Stimulated activated CD4-positive, alpha-beta T cell treated with anti-CD3 and anti-CD28 coated beads, Interleukin-4, amount 100 ng/mL, for 48 hours (primary cell): ENCODE results near the gene AMACR.

ENCODE experiments used
- DNase-seq, 2 donors: peaks; one replicate each; pipeline ENCODE4 v3.0.0-alpha.2; 2020; ENCODE audit warnings: low read depth in 2 of 2

AMACR gene

GRCh38 chr5:34007621-34008600, at the start of gene AMACR:
AMACR (minus strand) TSS chr5:34008050; CDS start chr5:34008019, 31 bp downstream.
- peak; percentile 79 to 81 for DNase-seq

GRCh38 chr5:34057569-34057968, 49.7 kb upstream of the AMACR start:
- no peak for DNase-seq

GRCh38 chr5:34057118-34057517, 49.3 kb upstream of the AMACR start:
- no peak for DNase-seq

GRCh38 chr5:34055667-34056066, 47.8 kb upstream of the AMACR start:
- no peak for DNase-seq

- DNase-seq: no peak
These were observed 46.5 kb upstream of the AMACR start for GRCh38 chr5:34054400-34054729.

GRCh38 chr5:34053571-34054399, 45.9 kb upstream of the AMACR start:
- DNase-seq: no peak

- no peak for DNase-seq
These were observed 45.3 kb upstream of the AMACR start for GRCh38 chr5:34053133-34053532.

- DNase-seq: no peak
These were observed 43.6 kb upstream of the AMACR start for GRCh38 chr5:34051374-34051980.

GRCh38 chr5:34047774-34048572, 40.1 kb upstream of the AMACR start:
- DNase-seq: no peak

GRCh38 chr5:34047143-34047542, 39.3 kb upstream of the AMACR start:
- no peak for DNase-seq

GRCh38 chr5:34045996-34046395, 38.1 kb upstream of the AMACR start:
- DNase-seq: no peak

GRCh38 chr5:34045023-34045422, 37.2 kb upstream of the AMACR start:
- DNase-seq: no peak

- DNase-seq: no peak
These were observed 35.4 kb upstream of the AMACR start, which contains the start of gene C1QTNF3 for GRCh38 chr5:34043099-34043876. C1QTNF3 (minus strand) TSS chr5:34043213; CDS start chr5:34043125, 88 bp downstream.

- no peak for DNase-seq
These were observed 34.5 kb upstream of the AMACR start for GRCh38 chr5:34042321-34042720.

- DNase-seq: no peak
These were observed 33.6 kb upstream of the AMACR start for GRCh38 chr5:34041247-34041972.

- DNase-seq: no peak
These were observed 32.6 kb upstream of the AMACR start for GRCh38 chr5:34040472-34040871.

- DNase-seq: no peak
These were observed 31.7 kb upstream of the AMACR start for GRCh38 chr5:34039398-34040157.

GRCh38 chr5:34038838-34039237, 31.0 kb upstream of the AMACR start:
- no peak for DNase-seq

GRCh38 chr5:34038390-34038789, 30.5 kb upstream of the AMACR start:
- no peak for DNase-seq
